WI38 (cell line): ENCODE data around the gene SPIB.

ENCODE experiments used
- H3K4me3 ChIP-seq: 2 replicates; pipeline ENCODE4 v1.5.1; 2011; ENCODE audit warnings: low read depth, mild to moderate bottlenecking, control low read depth, low read length
- CTCF ChIP-seq: IDR thresholded peaks from 2 replicates; pipeline ENCODE4 v1.5.1; 2012; ENCODE audit warnings: low read depth, mild to moderate bottlenecking, control low read depth, low read length

The SPIB gene

GRCh38 chr19:50406829-50407228 is 11.9 kb upstream of the SPIB start:
- no peak for TF ChIP-seq CTCF
- no peak overlapping the region for H3K4me3 ChIP-seq

- H3K4me3 ChIP-seq, result no peak overlapping the region
- no peak for TF ChIP-seq CTCF
Observed at GRCh38 chr19:50409347-50409746, 9.4 kb upstream of the SPIB start.

GRCh38 chr19:50410109-50410508 is 8.6 kb upstream of the SPIB start:
- H3K4me3 ChIP-seq, result no peak overlapping the region
- TF ChIP-seq CTCF, result no peak

GRCh38 chr19:50412419-50412818 is 6.3 kb upstream of the SPIB start:
- no peak overlapping the region for H3K4me3 ChIP-seq
- TF ChIP-seq CTCF, result no peak

GRCh38 chr19:50413096-50413495 is 5.6 kb upstream of the SPIB start:
- no peak for TF ChIP-seq CTCF
- no peak overlapping the region for H3K4me3 ChIP-seq

- H3K4me3 ChIP-seq, result no peak overlapping the region
- TF ChIP-seq CTCF, result no peak
Observed at GRCh38 chr19:50413531-50413930, 5.2 kb upstream of the SPIB start.

- TF ChIP-seq CTCF, result peak; percentile 79
- H3K4me3 ChIP-seq, result no peak overlapping the region
Observed at GRCh38 chr19:50414864-50415660, 3.7 kb upstream of the SPIB start.
